ENCODE data around the gene MAP1B. TPM values are rescaled to one million over a fixed set of nuclear protein-coding genes. Genes with fewer than 3 reads are reported as not detected.

The MAP1B gene
- total RNA-seq, 1 experiment from 2014 or later: 43.8 TPM

DNA sequence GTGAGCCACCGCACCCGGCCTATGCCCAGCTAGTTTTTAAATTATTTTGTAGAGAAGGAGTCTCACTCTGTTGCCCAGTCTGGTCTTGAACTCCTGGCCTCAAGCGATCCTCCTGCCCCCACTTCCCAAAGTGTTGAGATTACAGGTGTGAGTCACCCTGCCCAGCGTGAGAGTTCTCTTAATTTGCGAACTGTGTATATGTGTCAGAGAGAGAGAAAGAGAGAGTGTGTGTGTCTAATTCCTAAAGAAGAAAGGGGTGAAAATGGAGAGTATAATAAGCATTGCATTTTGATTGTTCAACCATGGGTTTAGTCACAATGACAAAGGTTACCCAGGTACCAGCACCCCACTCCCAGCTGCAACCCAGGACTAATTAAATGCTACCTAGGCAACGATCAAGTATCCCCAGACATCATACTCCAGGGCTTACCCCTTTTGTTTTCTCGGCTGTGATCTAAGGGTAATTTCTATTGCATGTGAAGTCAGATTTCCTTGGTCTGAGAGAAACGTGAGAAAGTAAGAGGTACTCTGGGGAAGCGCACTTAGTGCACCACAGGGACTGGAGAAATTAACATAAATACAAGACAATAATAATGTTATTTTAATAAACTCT, 16.6 kb downstream of the MAP1B start:
- Mint-ChIP-seq H3K36me3 (ENCODE audit: insufficient read depth, unreplicated experiment) (no peaks in the 10 kb centered on the region), H3K4me3 (ENCODE audit: unreplicated experiment) (no peak overlapping the region), H3K4me1 (ENCODE audit: insufficient read depth, unreplicated experiment) (peaks cover 12% of the 10 kb centered on the region), H3K27me3 (ENCODE audit: insufficient read depth, unreplicated experiment) (no peaks in the 10 kb centered on the region), H3K27ac (ENCODE audit: low read depth, unreplicated experiment) (no peak overlapping the region), H3K9me3 (ENCODE audit: unreplicated experiment) (no peaks in the 10 kb centered on the region)
- POLR2A ChIA-PET: interaction anchor here (1.4 kb wide), 1 partner anchor 9 kb away, joined by 3 read pairs; no protein-coding TSS in a partner anchor
- intact Hi-C loops (cut with micrococcal nuclease): no loop called here
- TF ChIP-seq, protein P1, sequence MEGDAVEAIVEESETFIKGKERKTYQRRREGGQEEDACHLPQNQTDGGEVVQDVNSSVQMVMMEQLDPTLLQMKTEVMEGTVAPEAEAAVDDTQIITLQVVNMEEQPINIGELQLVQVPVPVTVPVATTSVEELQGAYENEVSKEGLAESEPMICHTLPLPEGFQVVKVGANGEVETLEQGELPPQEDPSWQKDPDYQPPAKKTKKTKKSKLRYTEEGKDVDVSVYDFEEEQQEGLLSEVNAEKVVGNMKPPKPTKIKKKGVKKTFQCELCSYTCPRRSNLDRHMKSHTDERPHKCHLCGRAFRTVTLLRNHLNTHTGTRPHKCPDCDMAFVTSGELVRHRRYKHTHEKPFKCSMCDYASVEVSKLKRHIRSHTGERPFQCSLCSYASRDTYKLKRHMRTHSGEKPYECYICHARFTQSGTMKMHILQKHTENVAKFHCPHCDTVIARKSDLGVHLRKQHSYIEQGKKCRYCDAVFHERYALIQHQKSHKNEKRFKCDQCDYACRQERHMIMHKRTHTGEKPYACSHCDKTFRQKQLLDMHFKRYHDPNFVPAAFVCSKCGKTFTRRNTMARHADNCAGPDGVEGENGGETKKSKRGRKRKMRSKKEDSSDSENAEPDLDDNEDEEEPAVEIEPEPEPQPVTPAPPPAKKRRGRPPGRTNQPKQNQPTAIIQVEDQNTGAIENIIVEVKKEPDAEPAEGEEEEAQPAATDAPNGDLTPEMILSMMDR (IDR thresholded peaks at IDR 0.05; ENCODE audit: unreplicated experiment): no peak
- BruUV-seq (replicated peaks): no TSS peak
- CTCF ChIA-PET: interaction anchor here (0.6 kb wide), 1 partner anchor 70 kb away, joined by 3 read pairs; no protein-coding TSS in a partner anchor
- DNase-seq (ENCODE audit: unreplicated experiment): no peak

GRCh38 chr5:72125271-72125940, 18.1 kb downstream of the MAP1B start:
- intact Hi-C loops (cut with micrococcal nuclease): no loop called here

GRCh38 chr5:72125941-72126620, 18.8 kb downstream of the MAP1B start:
- BruUV-seq (replicated peaks): no TSS peak
- intact Hi-C loops (cut with micrococcal nuclease): no loop called here
- Mint-ChIP-seq H3K27ac (ENCODE audit: low read depth, unreplicated experiment) (peak overlapping the region; percentile 19), H3K4me3 (ENCODE audit: unreplicated experiment) (no peak overlapping the region), H3K36me3 (ENCODE audit: insufficient read depth, unreplicated experiment) (no peaks in the 10 kb centered on the region), H3K4me1 (ENCODE audit: insufficient read depth, unreplicated experiment) (peaks cover 12% of the 10 kb centered on the region), H3K9me3 (ENCODE audit: unreplicated experiment) (no peaks in the 10 kb centered on the region), H3K27me3 (ENCODE audit: insufficient read depth, unreplicated experiment) (no peaks in the 10 kb centered on the region)
- TF ChIP-seq, protein P1 (IDR thresholded peaks at IDR 0.05; ENCODE audit: unreplicated experiment): no peak
- ChIA-PET CTCF (interaction anchor here (0.6 to 2.0 kb wide), 3 partner anchors 10 to 1067 kb away, joined by 3 to 8 read pairs (median 3); no protein-coding TSS in a partner anchor), POLR2A (interaction anchor here (0.6 to 1.8 kb wide), 5 partner anchors 8 to 313 kb away, joined by 3 to 5 read pairs (median 3); partner anchors contain the start of genes MRPS27 and PTCD2)
- peak; percentile 53 for DNase-seq (ENCODE audit: unreplicated experiment)

More at GRCh38 chr5:72125271-72125940, 18.1 kb downstream of the MAP1B start:
- Mint-ChIP-seq H3K36me3 (ENCODE audit: insufficient read depth, unreplicated experiment) (no peaks in the 10 kb centered on the region), H3K4me3 (ENCODE audit: unreplicated experiment) (no peak overlapping the region), H3K4me1 (ENCODE audit: insufficient read depth, unreplicated experiment) (peaks cover 12% of the 10 kb centered on the region), H3K27me3 (ENCODE audit: insufficient read depth, unreplicated experiment) (no peaks in the 10 kb centered on the region), H3K27ac (ENCODE audit: low read depth, unreplicated experiment) (peak overlapping the region; percentile 19), H3K9me3 (ENCODE audit: unreplicated experiment) (no peaks in the 10 kb centered on the region)
- ChIA-PET CTCF (interaction anchor here (0.6 to 2.0 kb wide), 3 partner anchors 10 to 1067 kb away, joined by 3 to 8 read pairs (median 3); no protein-coding TSS in a partner anchor), POLR2A (interaction anchor here (0.6 to 1.8 kb wide), 3 partner anchors 8 to 30 kb away, joined by 3 to 5 read pairs (median 3); no protein-coding TSS in a partner anchor)
- no peak for DNase-seq (ENCODE audit: unreplicated experiment)
- BruUV-seq (replicated peaks): no TSS peak
- TF ChIP-seq, protein P1 (IDR thresholded peaks at IDR 0.05; ENCODE audit: unreplicated experiment): no peak

DNA sequence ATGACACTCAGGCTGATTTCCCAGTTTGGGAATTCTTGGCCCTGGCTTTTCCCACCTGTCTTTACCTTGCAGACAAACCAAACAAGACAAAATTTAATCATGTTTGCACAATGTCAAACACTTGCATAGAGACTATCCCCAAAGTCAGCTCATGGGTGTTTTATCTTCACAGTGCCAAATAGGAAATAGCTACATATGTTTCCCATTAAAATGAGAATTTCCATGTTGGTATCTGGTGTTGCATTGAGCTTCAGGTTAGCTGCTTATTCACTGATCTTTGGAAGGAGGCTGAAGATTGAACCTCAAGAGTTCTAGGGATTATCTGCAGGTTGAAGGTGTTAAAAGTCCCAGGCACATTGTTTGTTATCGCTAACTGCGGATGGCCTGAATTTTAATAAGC, 19.5 kb downstream of the MAP1B start:
- H3K27ac Mint-ChIP-seq (ENCODE audit: low read depth, unreplicated experiment): no peak overlapping the region
- POLR2A ChIA-PET: interaction anchor here (0.7 to 1.8 kb wide), 2 partner anchors 8 to 312 kb away, joined by 3 to 5 read pairs; no protein-coding TSS in a partner anchor
- H3K36me3 Mint-ChIP-seq (ENCODE audit: insufficient read depth, unreplicated experiment): no peaks in the 10 kb centered on the region
- no peaks in the 10 kb centered on the region for H3K27me3 Mint-ChIP-seq (ENCODE audit: insufficient read depth, unreplicated experiment)
- no TSS peak for BruUV-seq (replicated peaks)
- H3K4me1 Mint-ChIP-seq (ENCODE audit: insufficient read depth, unreplicated experiment): peaks cover 12% of the 10 kb centered on the region
- no peak for DNase-seq (ENCODE audit: unreplicated experiment)
- no peaks in the 10 kb centered on the region for H3K9me3 Mint-ChIP-seq (ENCODE audit: unreplicated experiment)
- no peak overlapping the region for H3K4me3 Mint-ChIP-seq (ENCODE audit: unreplicated experiment)
- TF ChIP-seq, protein P1 (IDR thresholded peaks at IDR 0.05; ENCODE audit: unreplicated experiment): no peak
- intact Hi-C loops (cut with micrococcal nuclease): no loop called here
- CTCF ChIA-PET: interaction anchor here (0.6 to 2.0 kb wide), 3 partner anchors 9 to 349 kb away, joined by 3 to 8 read pairs (median 3); no protein-coding TSS in a partner anchor

All from MCF 10A (cell line).